ENCODE results near the gene FBXL13. TPM values are rescaled to one million over a fixed set of nuclear protein-coding genes. Genes with fewer than 3 reads are reported as not detected.

The FBXL13 gene
- total and polyA plus RNA-seq, 2 of the 8 experiments (the other 6 are each of a cell fraction or from before 2014, with no cell fraction given) = 1.2 to 2.8 TPM

DNA sequence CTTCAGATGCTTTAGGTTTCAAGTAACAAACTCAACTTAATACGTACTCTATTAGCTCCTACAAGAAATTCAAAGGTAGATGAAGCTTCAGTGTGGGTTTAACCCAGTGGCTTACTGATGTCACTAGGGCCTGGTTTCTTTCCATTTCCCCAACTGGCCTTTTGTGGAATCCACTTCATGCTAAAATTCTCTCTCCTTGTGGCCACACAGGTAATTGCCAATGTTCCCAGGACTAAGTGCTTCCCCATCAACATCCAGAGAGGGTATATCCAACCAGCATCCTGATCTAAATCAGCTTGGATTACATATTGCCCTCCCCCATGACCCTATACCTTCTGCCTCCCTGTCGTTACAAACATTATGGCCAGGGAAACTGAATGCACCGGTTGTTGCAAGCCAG, 10.7 kb downstream of the FBXL13 start:
- Histone ChIP-seq H3K56ac (replicated peaks; ENCODE audit: insufficient read length, low read depth, low read length) (no peak overlapping the region), H4K8ac (ENCODE audit: extremely low read depth, insufficient read depth, low read length) (no peak overlapping the region), H2BK5ac (ENCODE audit: low read depth, low read length) (no peak overlapping the region), H4K20me1 (replicated peaks in 1 of 2; ENCODE audit: control insufficient read depth in 1 of 2, insufficient read depth in 2 of 2, low read length in 2 of 2) (no peaks in the 10 kb centered on the region), H3K4ac (replicated peaks; ENCODE audit: insufficient read length, low read depth, low read length) (no peak overlapping the region), H3K4me3 (ENCODE audit: extremely low read depth in 1 of 4, insufficient read depth in 2 of 4, low read depth in 3 of 4, low read length in 4 of 4) (no peak overlapping the region), H2AFZ (ENCODE audit: low read length) (no peak overlapping the region), H3K18ac (ENCODE audit: extremely low read depth, low read length) (no peak overlapping the region), H2BK20ac (ENCODE audit: low read length) (no peak overlapping the region), H3K36me3 (ENCODE audit: control insufficient read depth in 2 of 4, insufficient read depth in 4 of 4, low read length in 3 of 4) (no peaks in the 10 kb centered on the region; a peak in 1 of 8 replicates), H2AK5ac (ENCODE audit: low read depth, low read length) (no peak overlapping the region), H2BK15ac (ENCODE audit: low read length) (no peak overlapping the region), H4K5ac (ENCODE audit: insufficient read length, low read depth, low read length) (no peak overlapping the region), H2BK120ac (replicated peaks; ENCODE audit: low read depth, low read length) (no peak overlapping the region), H2BK12ac (ENCODE audit: low read depth, low read length) (no peak overlapping the region), H3K27ac (ENCODE audit: low read depth, low read length) (no peak overlapping the region), H3K23me2 (ENCODE audit: low read depth, low read length) (no peaks in the 10 kb centered on the region), H3K9ac (replicated peaks in 1 of 4; ENCODE audit: extremely low read depth in 1 of 4, low read depth in 3 of 4, low read length in 3 of 4) (no peak overlapping the region), H3K79me1 (ENCODE audit: low read depth, low read length) (no peaks in the 10 kb centered on the region), H3K9me3 (ENCODE audit: insufficient read depth in 2 of 2, low read depth in 1 of 2, low read length in 1 of 2) (peaks cover 0 to 11% of the 10 kb centered on the region in 2 experiments; a peak in 2 of 4 replicates), H3K79me2 (ENCODE audit: control insufficient read depth in 1 of 2, insufficient read depth in 2 of 2, low read length in 2 of 2) (no peaks in the 10 kb centered on the region), H3K27me3 (replicated peaks in 1 of 4; ENCODE audit: control insufficient read depth in 3 of 4, extremely low read depth in 1 of 4, insufficient read depth in 3 of 4, low read length in 3 of 4) (no peaks in the 10 kb centered on the region), H4K91ac (replicated peaks; ENCODE audit: insufficient read length, low read length) (no peak overlapping the region), H3K23ac (ENCODE audit: insufficient read length) (no peak overlapping the region), H3K14ac (ENCODE audit: insufficient read length) (no peak overlapping the region), H3K4me2 (ENCODE audit: insufficient read depth in 1 of 2, low read depth in 2 of 2, low read length in 2 of 2) (no peak overlapping the region), H3K4me1 (replicated peaks in 1 of 4; ENCODE audit: control insufficient read depth in 3 of 4, insufficient read depth in 4 of 4, low read length in 3 of 4) (no peaks in the 10 kb centered on the region; a peak in 1 of 7 replicates)
- no peak for FAIRE-seq
- TF ChIP-seq, protein P1, sequence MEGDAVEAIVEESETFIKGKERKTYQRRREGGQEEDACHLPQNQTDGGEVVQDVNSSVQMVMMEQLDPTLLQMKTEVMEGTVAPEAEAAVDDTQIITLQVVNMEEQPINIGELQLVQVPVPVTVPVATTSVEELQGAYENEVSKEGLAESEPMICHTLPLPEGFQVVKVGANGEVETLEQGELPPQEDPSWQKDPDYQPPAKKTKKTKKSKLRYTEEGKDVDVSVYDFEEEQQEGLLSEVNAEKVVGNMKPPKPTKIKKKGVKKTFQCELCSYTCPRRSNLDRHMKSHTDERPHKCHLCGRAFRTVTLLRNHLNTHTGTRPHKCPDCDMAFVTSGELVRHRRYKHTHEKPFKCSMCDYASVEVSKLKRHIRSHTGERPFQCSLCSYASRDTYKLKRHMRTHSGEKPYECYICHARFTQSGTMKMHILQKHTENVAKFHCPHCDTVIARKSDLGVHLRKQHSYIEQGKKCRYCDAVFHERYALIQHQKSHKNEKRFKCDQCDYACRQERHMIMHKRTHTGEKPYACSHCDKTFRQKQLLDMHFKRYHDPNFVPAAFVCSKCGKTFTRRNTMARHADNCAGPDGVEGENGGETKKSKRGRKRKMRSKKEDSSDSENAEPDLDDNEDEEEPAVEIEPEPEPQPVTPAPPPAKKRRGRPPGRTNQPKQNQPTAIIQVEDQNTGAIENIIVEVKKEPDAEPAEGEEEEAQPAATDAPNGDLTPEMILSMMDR (IDR thresholded peaks at IDR 0.05; ENCODE audit: control extremely low read depth in 1 of 3, insufficient read depth in 1 of 3, low read depth in 1 of 3, low read length in 3 of 3) = peak in 2 of 3 experiments; percentile 29 to 43; a peak in 2 of 4 replicates
- TF ChIP-seq CTBP2 (IDR thresholded peaks at IDR 0.05; ENCODE audit: borderline replicate concordance, insufficient read depth, insufficient read length, low read length) = no peak
- TF ChIP-seq YY1 (IDR thresholded peaks at IDR 0.05; ENCODE audit: low read depth, low read length) = no peak
- no peak for TF ChIP-seq MAFK (IDR thresholded peaks at IDR 0.05; ENCODE audit: low read depth, low read length)
- TF ChIP-seq RAD21 (IDR thresholded peaks at IDR 0.05 in 1 of 2, conservative IDR thresholded peaks at IDR 0.05 in 1 of 2; ENCODE audit: low read depth in 2 of 2, low read length in 2 of 2) = peak; percentile 10 to 22; a peak in 1 of 4 replicates
- no peak for DNase-seq (ENCODE audit: low read depth in 1 of 2, low spot score in 2 of 2)
- 86% methylated on average over 3 of the region's 3 CpGs; no CpG with 5 or more reads in 1 of the 2 experiments for WGBS, 2 experiments (ENCODE audit: extremely low coverage in 1 of 2, insufficient coverage in 1 of 2, insufficient read length in 1 of 2, insufficient replicate concordance in 2 of 2, low coverage in 1 of 2, low lambda C conversion rate in 2 of 2, missing lambda C conversion rate in 1 of 2)
- CTCF ChIA-PET (ENCODE audit: partially characterized antibody) = interaction anchor here (0.8 to 1.2 kb wide), 4 partner anchors 11 to 231 kb away, joined by 3 to 5 read pairs (median 3); partner anchors contain the start of genes ARMC10 and FBXL13
- POLR2A ChIA-PET (ENCODE audit: partially characterized antibody) = interaction anchor here (1.5 kb wide), 1 partner anchor 11 kb away, joined by 3 read pairs; the partner anchor contains the start of genes ARMC10 and FBXL13

Measured in H1 (cell line).